HG02852 (cell line): Measurements from ENCODE around the gene TRIM14.
"Not testable (repeated sequence)": the region's sequence is repeated elsewhere in the genome, so short reads cannot be mapped to it uniquely, and the experiment has no call there.

ENCODE experiments used
- ATAC-seq: cut with Tn5 transposase; IDR thresholded peaks from one replicate; pipeline ENCODE4 v1.9.1; 2021; ENCODE audit warnings: mild to moderate bottlenecking, moderate library complexity; ENCODE audit not compliant: unreplicated experiment

The TRIM14 gene

DNA sequence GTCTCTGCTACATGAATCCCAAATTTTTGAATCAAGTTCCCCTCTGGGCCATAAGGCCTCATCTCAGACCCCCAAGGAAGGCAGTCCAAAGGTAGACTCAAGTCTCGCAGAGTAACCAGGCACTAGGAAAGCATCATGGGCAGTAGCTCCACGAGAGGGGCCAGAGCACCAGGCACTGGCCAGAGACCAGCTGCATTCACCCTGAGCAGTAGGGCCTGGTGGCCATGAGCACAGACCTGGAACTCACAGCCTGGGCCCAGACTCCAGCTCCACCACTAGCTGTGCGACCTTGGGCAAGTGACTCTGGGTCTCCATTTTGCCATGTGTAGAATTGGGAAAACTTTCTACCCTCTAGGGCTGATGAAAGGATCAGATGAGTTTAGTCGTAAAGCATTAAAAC is 34.0 kb downstream of the TRIM14 start:
- ATAC-seq, result no peak

GRCh38 chr9:98084396-98084795 is 34.6 kb downstream of the TRIM14 start:
- no peak for ATAC-seq

DNA sequence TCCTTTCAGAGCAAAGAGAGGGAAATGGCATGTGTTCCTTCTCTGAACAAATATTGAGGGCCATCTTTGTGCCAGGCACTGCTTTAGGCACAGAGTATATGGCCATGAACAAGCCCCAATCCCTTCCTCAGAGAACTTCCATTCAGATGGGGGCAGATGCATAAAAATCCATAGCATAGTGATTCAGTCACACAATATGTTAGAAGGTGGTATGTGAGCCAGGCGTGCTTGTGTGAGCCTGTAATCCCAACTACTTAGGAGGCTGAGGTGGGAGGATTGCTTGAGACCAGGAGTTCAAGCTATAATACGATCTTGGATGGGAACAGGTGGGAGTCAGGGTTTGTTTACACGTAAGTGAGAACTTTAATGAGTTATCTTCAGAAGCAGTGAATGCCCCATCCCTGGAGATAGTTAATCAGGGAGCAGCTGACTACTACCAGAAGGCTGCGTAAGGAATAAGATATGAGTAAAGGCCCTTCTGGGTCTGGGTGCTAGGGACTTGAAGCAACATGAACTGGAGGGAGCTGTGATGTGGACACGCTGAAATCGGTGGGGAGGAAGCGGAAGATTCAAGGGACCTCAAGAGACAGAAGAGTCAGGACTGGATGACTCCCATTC is 35.3 kb downstream of the TRIM14 start:
- ATAC-seq, result no peak

GRCh38 chr9:98083061-98083501 is 35.9 kb downstream of the TRIM14 start:
- no peak for ATAC-seq

GRCh38 chr9:98081477-98082219 is 37.4 kb downstream of the TRIM14 start:
- no peak for ATAC-seq

GRCh38 chr9:98080780-98081179 is 38.2 kb downstream of the TRIM14 start:
- ATAC-seq, result no peak

GRCh38 chr9:98080326-98080725 is 38.7 kb downstream of the TRIM14 start:
- ATAC-seq, result no peak

DNA sequence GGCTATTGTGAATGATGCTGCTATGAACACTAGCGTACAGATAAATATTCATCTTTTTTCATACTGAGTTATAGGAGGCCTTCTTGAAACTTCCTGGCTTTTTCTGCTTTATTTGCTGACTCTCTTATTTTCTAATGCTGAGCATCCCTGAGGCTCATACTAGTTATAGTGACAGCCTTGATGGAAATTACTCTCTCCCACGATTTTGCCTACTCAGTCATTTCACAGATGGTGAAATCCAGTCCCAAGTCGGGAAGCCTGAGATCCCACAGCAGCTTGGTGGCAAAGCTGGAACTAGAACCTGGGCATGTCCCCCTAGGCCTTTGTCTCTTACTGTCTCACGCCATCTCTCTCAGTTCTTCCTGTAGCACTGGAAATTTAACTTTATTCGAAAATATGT is 40.1 kb downstream of the TRIM14 start:
- no peak for ATAC-seq

DNA sequence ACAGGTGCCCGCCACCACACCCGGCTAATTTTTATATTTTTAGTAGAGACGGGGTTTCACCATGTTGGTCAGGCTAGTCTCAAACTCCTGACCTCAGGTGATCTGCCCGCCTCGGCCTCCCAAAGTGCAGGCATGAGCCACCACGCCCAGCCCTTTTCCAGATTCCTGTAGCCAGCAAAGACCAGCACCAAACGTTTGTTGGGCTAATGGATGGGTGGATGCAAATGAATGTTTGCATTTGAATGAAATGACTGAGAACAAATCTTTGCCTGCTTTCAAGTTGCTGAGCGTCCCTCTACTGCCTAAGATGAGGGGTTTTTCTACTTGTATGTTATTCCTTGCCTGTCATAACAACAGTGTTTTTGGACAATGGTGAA is 42.5 kb downstream of the TRIM14 start:
- ATAC-seq, result not testable (repeated sequence)

- ATAC-seq, result no peak
These were observed 43.7 kb downstream of the TRIM14 start for GRCh38 chr9:98075332-98075805.

- no peak for ATAC-seq
These were observed 44.7 kb downstream of the TRIM14 start for GRCh38 chr9:98074115-98074990.

DNA sequence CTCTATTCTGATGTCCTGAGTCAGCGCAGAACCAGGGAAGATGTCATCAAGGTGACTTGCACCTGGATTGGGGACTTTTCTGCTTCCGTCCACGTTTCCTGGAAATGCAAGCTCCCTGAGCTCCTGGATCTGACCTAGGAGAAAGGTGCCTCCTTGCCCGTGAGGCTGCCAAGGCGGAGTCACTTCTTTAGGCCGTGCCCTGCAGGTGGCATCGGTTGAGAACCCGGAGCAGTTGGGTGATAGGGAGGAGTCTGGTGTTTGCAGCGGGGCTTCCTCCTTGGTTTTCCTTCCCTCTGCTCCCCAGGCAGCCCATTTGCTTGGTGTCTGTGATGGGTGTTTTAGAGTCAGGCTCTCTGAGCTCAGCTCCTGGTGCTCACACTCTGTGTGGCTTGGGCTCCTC is 47.3 kb downstream of the TRIM14 start:
- ATAC-seq, result no peak

- ATAC-seq, result no peak
These were observed 48.3 kb downstream of the TRIM14 start for GRCh38 chr9:98070704-98071103.

- ATAC-seq, result no peak
These were observed 49.5 kb downstream of the TRIM14 start for GRCh38 chr9:98069551-98069950.

DNA sequence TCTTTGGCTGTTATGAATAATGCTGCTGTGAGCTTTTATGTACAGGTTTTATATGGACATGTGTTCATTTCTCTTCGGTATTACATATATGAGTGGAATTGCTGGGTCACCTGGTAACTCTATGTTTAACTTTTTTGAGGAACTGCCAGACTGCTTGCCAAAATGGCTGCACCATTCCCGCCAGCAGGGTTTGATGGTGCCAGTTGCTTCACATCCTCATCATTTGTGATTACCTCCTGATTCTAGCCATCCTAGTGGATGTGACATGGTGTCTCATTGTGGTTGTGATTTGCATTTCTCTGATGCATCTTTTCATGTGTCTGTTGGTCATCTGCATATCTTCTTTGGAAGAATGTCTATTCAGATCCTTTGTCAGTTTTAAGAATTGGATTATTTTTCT is 51.8 kb downstream of the TRIM14 start:
- ATAC-seq, result no peak

- no peak for ATAC-seq
These were observed 52.8 kb downstream of the TRIM14 start for GRCh38 chr9:98066235-98066634.

- ATAC-seq, result no peak
These were observed 54.2 kb downstream of the TRIM14 start for GRCh38 chr9:98064623-98065392.

GRCh38 chr9:98062161-98062560 is 56.9 kb downstream of the TRIM14 start:
- no peak for ATAC-seq

GRCh38 chr9:98057138-98057799 is 61.8 kb downstream of the TRIM14 start:
- ATAC-seq, result no peak
